ENCODE results near the gene TERT.

TERT gene

DNA sequence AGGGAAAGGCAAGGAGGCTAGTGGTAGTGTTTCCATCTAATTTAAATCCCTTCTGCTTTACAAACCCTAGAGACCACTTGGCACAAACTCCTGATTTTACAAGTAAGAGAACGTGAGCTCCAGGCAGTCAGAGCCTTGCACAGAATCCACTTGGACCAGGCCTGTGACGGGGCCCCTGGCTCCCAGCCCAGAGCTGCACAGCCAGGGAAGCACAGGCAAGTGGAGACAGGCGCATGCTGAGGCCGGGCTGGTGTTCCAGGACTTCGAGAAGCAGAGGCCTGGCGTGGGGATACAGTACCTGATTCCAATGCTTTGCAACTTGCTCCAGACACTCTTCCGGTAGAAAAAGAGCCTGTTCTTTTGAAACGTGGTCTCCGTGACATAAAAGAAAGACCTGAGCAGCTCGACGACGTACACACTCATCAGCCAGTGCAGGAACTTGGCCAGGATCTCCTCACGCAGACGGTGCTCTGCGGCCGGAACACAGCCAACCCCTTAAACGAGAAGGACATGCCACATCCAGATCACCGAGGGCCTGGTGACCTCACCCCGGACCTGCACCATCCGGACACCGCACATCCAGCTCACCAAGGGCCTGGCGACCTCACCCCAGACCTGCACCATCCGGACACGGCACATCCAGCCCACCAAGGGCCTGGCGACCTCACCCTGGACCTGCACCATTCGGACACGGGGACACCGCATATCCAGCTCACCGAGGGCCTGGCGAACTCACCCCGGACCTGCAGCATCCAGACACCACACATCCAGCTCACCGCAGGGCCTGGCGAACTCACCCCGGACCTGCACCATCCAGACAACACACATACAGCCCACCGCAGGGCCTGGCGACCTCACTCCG is 12.5 kb downstream of the TERT start:
- DNase-seq (ENCODE audit: low read depth) = no peak
- no peak overlapping the region for H3K4me3 ChIP-seq (ENCODE audit: low read depth, low read length)
- TF ChIP-seq, protein P1, sequence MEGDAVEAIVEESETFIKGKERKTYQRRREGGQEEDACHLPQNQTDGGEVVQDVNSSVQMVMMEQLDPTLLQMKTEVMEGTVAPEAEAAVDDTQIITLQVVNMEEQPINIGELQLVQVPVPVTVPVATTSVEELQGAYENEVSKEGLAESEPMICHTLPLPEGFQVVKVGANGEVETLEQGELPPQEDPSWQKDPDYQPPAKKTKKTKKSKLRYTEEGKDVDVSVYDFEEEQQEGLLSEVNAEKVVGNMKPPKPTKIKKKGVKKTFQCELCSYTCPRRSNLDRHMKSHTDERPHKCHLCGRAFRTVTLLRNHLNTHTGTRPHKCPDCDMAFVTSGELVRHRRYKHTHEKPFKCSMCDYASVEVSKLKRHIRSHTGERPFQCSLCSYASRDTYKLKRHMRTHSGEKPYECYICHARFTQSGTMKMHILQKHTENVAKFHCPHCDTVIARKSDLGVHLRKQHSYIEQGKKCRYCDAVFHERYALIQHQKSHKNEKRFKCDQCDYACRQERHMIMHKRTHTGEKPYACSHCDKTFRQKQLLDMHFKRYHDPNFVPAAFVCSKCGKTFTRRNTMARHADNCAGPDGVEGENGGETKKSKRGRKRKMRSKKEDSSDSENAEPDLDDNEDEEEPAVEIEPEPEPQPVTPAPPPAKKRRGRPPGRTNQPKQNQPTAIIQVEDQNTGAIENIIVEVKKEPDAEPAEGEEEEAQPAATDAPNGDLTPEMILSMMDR (IDR thresholded peaks at IDR 0.05; ENCODE audit: insufficient read depth, low read depth, low read length, missing control alignments) = no peak

DNA sequence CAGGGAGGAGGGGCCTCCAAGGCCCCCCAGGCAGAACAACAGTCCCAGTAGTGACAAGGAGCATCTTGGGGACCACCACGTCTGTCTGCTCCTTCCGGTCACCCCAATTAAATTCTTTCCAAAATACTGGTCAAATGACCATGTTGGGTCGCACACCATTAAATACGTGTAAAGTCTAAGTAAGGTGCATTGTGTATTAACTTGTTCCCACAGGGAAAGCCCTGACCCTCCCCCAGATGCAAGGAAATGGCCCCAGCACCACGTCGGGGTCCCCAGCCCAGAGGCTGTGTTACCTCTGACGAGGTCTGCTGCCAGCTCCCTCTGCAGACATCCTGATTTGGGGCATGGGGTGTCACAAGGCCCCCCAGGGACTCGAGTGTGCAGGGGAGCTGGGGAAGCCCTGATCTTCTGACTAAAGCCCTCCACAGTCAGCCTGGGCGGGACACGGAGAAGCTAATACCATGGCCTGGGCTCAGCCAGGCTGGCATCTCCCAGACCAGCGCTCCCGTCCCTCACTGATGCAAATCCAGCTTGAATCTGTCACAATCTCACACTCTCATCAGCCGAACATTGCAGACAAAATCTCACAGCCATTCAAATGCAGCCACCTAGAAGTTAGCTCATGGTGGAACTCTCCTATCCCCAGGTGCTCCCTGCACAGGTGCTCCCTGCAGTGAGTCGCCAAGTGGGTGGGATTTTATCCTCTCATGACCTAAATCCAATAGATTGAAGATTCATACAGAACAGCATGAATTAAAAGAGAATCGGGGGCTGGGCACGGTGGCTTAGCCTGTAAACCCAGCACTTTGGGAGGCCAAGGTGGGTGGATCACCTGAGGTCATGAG is 13.6 kb downstream of the TERT start:
- no peak overlapping the region for H3K4me3 ChIP-seq (ENCODE audit: low read depth, low read length)
- no peak for DNase-seq (ENCODE audit: low read depth)
- TF ChIP-seq, protein P1 (IDR thresholded peaks at IDR 0.05; ENCODE audit: insufficient read depth, low read depth, low read length, missing control alignments) = no peak

DNA sequence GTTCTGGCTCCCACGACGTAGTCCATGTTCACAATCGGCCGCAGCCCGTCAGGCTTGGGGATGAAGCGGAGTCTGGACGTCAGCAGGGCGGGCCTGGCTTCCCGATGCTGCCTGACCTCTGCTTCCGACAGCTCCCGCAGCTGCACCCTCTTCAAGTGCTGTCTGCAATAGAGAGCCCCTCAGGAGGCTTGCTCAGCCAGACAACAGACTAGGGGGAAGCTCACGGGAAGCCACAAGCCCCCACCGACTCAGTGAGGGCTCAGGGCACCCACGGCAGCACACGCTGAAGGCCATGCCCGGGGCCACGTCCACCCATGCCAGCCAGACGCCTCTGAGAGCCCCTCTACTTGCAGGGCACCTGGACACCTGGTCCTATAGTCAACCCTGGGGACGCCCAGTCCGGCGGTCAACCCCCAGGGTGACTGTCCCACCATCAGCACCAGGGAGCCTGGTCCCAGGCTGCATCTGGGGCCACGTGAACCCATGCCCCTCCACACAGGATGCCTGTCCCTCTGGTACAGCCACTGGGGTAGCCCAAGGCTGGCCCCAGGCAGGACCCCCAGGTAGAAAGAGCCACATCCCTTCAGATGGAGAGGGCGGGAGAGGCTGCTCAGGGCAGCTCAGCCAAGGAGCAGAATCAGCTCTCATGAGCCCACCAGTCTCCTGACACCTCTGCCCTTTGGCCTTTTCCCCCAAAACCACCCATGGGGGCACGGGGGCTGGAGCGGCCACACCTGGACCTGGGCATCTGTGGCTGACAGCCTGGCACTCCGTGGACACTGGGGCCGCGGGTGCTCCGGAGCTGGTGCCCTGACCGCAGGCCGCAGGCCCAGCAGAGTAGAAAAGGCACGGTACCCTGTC is 14.5 kb downstream of the TERT start:
- TF ChIP-seq, protein P1 (IDR thresholded peaks at IDR 0.05; ENCODE audit: insufficient read depth, low read depth, low read length, missing control alignments) = no peak
- no peak for DNase-seq (ENCODE audit: low read depth)
- no peak overlapping the region for H3K4me3 ChIP-seq (ENCODE audit: low read depth, low read length)

DNA sequence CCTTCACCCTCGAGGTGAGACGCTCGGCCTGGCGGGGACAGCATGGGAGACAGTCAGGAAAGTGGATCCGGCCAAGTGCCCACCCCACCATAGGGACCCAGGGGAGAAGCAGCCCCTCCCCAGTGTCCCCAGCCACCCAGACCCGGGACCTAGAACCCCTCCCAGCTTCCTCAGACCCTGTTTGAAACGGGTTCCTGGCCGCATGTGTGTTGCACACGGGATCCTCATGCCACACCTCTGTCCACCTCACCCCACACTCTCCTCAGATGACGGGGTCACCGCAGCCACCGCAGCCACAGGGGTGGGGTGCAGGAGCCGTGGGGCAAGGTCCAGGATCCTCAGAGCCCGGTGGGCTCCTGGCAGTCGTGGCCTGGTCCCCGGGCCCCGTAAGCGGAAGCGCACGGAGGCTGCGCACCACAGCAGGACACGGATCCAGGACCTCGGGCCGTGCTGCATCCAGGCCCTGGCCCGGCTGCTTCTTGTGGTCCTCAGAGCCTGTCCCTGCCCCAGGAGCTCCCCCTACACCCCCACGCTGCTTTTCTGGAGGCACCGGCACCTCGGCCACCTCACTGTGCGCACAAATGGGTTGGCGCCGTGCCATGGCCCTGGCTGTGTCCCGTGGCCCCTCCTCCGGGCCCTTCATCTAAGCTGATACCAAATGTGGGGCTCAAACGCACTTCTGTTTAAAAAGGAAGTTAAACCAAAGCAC is 15.3 kb downstream of the TERT start:
- H3K4me3 ChIP-seq (ENCODE audit: low read depth, low read length) = no peak overlapping the region
- TF ChIP-seq, protein P1 (IDR thresholded peaks at IDR 0.05; ENCODE audit: insufficient read depth, low read depth, low read length, missing control alignments) = no peak
- no peak for DNase-seq (ENCODE audit: low read depth)

DNA sequence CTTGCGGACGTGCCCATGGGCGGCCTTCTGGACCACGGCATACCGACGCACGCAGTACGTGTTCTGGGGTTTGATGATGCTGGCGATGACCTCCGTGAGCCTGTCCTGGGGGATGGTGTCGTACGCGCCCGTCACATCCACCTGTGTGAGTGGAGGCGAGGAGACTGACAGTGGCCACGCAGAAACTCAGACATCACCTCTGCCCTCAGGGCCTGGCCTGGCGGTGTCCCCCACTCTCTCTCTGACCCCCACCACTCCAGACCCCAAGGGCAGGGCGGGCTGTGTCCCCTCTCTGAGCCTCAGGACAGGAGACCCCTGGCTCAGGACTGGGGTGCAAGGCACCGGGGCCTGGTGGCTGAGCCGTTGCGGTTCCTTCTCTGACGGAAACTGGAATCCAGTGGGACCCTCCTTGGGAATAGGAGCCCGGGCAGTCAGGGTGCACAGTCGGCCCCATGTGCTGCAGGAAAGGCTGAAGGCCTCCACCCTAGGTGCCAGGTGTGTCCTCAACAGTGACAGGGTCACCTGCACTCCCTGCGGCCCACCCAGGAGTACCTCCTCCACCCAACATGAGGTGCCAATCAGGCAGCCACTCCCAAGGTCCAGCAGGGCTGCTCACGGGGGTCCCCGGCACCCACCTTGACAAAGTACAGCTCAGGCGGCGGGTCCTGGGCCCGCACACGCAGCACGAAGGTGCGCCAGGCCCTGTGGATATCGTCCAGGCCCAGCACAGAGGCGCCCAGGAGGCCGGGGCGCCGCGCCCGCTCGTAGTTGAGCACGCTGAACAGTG is 16.0 kb downstream of the TERT start:
- TF ChIP-seq, protein P1 (IDR thresholded peaks at IDR 0.05; ENCODE audit: insufficient read depth, low read depth, low read length, missing control alignments) = no peak
- no peak overlapping the region for H3K4me3 ChIP-seq (ENCODE audit: low read depth, low read length)
- no peak for DNase-seq (ENCODE audit: low read depth)

All from GM12865 (cell line).